Esophagus (tissue), 2 donors: ENCODE data around the gene MAP3K19. TPM values are rescaled to one million over a fixed set of nuclear protein-coding genes. Genes with fewer than 3 reads are reported as not detected.
"Not testable (repeated sequence)": the region's sequence is repeated elsewhere in the genome, so short reads cannot be mapped to it uniquely, and the experiment has no call there.

ENCODE experiments used
- H3K27ac ChIP-seq, 2 donors: one replicate each; pipeline ENCODE4 v1.5.1; 2013; ENCODE audit warnings: low read depth in 2 of 2, mild to moderate bottlenecking in 2 of 2, inconsistent platforms in 1 of 2, low read length in 1 of 2, moderate library complexity in 1 of 2
- H3K27me3 ChIP-seq, 2 donors: one replicate each; pipeline ENCODE4 v1.6.1; 2013; ENCODE audit warnings: low read length in 2 of 2, control low read depth in 1 of 2, mild to moderate bottlenecking in 1 of 2; ENCODE audit not compliant: insufficient read depth in 2 of 2, control insufficient read depth in 1 of 2
- H3K36me3 ChIP-seq, 2 donors: one replicate each; pipeline ENCODE4 v1.6.1; 2013; ENCODE audit warnings: low read length in 1 of 2; ENCODE audit not compliant: control insufficient read depth in 2 of 2, insufficient read depth in 2 of 2
- H3K4me1 ChIP-seq, 2 donors: one replicate each; pipeline ENCODE4 v1.6.1; 2013; ENCODE audit warnings: low read length in 1 of 2; ENCODE audit not compliant: control insufficient read depth in 2 of 2, insufficient read depth in 2 of 2
- H3K4me3 ChIP-seq, 2 donors: one replicate each; pipeline ENCODE4 v1.5.1; 2013; ENCODE audit warnings: low read length in 2 of 2, mild to moderate bottlenecking in 2 of 2, low read depth in 1 of 2, moderate library complexity in 1 of 2
- H3K9me3 ChIP-seq, 2 donors: one replicate each; pipeline ENCODE4 v1.6.1; 2013; ENCODE audit warnings: mild to moderate bottlenecking in 2 of 2, low read depth in 1 of 2, low read length in 1 of 2, moderate library complexity in 1 of 2; ENCODE audit not compliant: control insufficient read depth in 2 of 2, insufficient read depth in 1 of 2
- WGBS, 2 donors: extraction: QIAGEN DNeasy Blood & Tissue Kit; methylation state at CpG; one replicate each; pipeline ENCODE4 v1.1.7; 2013; 5-methylcytosine and 5-hydroxymethylcytosine counted together
- polyA plus RNA-seq, 2 donors: library from polyadenylated mRNA; stranded (reverse); fragments of 200-250 nt; gene quantifications; one replicate each; pipeline ENCODE4 v1.2.3, GENCODE V29; 2013
- donor health status: healthy with polysubstance abuse.
- donor health status: Bipolar disorder and iron deficiency.

MAP3K19 gene
- polyA plus RNA-seq: not detected

GRCh38 chr2:135047300-135047699, at the start of gene MAP3K19:
Gene MAP3K19, minus strand, starts transcription at chr2:135047447. Its CDS starts 22,800 bp downstream, at chr2:135024647.
- Histone ChIP-seq H3K27ac (no peak within 1 kb of the TSS), H3K36me3 (no peaks in the 10 kb centered on the region), H3K4me3 (no peak within 1 kb of the TSS), H3K9me3 (no peaks in the 10 kb centered on the region), H3K4me1 (no peaks in the 10 kb centered on the region), H3K27me3 (no peaks in the 10 kb centered on the region)

GRCh38 chr2:135096665-135097446, 49.6 kb upstream of the MAP3K19 start:
- 79 to 87% methylated on average over 4 of the region's 4 CpGs for WGBS, 2 donors
- no peaks in the 10 kb centered on the region for H3K9me3 ChIP-seq
- H3K27ac ChIP-seq: no peak overlapping the region
- no peaks in the 10 kb centered on the region for H3K4me1 ChIP-seq
- peaks cover 0 to 4% of the 10 kb centered on the region in 2 donors for H3K36me3 ChIP-seq
- H3K27me3 ChIP-seq: no peaks in the 10 kb centered on the region
- no peak overlapping the region for H3K4me3 ChIP-seq

- Histone ChIP-seq H3K9me3 (no peaks in the 10 kb centered on the region), H3K27me3 (no peaks in the 10 kb centered on the region), H3K36me3 (peaks cover 0 to 4% of the 10 kb centered on the region in 2 donors), H3K27ac (no peak overlapping the region), H3K4me3 (no peak overlapping the region), H3K4me1 (no peaks in the 10 kb centered on the region)
- 92 to 95% methylated on average over 3 of the region's 3 CpGs for WGBS, 2 donors
These were observed 48.3 kb upstream of the MAP3K19 start for GRCh38 chr2:135095591-135095990.

DNA sequence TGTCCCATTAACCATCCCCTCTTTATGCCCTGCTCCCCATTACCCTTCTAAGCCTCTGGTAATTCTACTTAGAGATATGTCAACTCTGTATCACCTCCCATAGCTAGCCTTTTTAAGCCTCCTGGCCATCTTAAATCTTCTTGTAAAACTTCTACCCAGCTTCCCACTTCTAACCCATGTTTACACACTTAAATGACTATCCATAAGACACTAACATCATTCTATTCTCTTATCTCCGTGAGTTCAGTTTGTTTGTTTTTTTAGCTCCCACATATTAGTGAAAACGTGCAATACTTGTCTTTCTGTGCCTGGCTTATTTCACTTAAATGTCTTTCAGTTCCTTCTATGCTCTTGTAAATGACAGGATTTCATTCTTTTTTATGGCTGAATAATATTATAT, 47.3 kb upstream of the MAP3K19 start:
- H3K27ac ChIP-seq: no peak overlapping the region
- H3K9me3 ChIP-seq: no peaks in the 10 kb centered on the region
- no peaks in the 10 kb centered on the region for H3K27me3 ChIP-seq
- H3K4me3 ChIP-seq: no peak overlapping the region
- no peaks in the 10 kb centered on the region for H3K4me1 ChIP-seq
- WGBS, 2 donors: 83 to 88% methylated on average over 2 of the region's 2 CpGs
- H3K36me3 ChIP-seq: peaks cover 0 to 4% of the 10 kb centered on the region in 2 donors

GRCh38 chr2:135093670-135094330, 46.6 kb upstream of the MAP3K19 start:
- no peaks in the 10 kb centered on the region for H3K27me3 ChIP-seq
- H3K27ac ChIP-seq: no peak overlapping the region
- WGBS, 2 donors: 88 to 91% methylated on average over 3 of the region's 3 CpGs
- no peaks in the 10 kb centered on the region for H3K4me1 ChIP-seq
- no peak overlapping the region for H3K4me3 ChIP-seq
- H3K36me3 ChIP-seq: peaks cover 0 to 4% of the 10 kb centered on the region in 2 donors
- no peaks in the 10 kb centered on the region for H3K9me3 ChIP-seq

DNA sequence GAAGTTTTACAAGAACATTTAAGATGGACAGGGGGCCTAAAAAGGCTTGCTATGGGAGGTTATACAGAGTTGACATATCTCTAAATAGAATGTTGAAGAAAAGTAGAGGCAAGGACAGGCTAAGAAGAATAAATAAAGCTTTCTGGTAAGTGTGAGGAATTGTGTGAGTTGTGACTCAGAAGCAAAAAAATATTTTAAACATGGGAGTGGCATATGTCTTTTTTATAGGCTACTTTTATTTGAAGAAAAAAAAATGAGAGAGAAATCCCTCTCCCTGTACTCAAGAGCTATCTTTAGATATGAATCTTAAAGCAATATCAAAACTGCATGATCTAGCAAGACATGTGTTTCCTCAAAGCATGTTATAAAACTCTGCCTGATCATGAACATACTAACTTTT, 45.9 kb upstream of the MAP3K19 start:
- no peak overlapping the region for H3K27ac ChIP-seq

GRCh38 chr2:135091681-135092080, 44.4 kb upstream of the MAP3K19 start:
- Histone ChIP-seq H3K27ac (no peak overlapping the region), H3K27me3 (no peaks in the 10 kb centered on the region), H3K36me3 (peaks cover 0 to 4% of the 10 kb centered on the region in 2 donors), H3K4me1 (no peaks in the 10 kb centered on the region), H3K9me3 (no peaks in the 10 kb centered on the region), H3K4me3 (no peak overlapping the region)
- 98% methylated on average over 1 of the region's 1 CpG for WGBS, 2 donors

More for the DNA sequence above, 45.9 kb upstream of the MAP3K19 start:
- Histone ChIP-seq H3K36me3 (peaks cover 0 to 4% of the 10 kb centered on the region in 2 donors), H3K27me3 (no peaks in the 10 kb centered on the region), H3K4me3 (no peak overlapping the region), H3K4me1 (no peaks in the 10 kb centered on the region), H3K9me3 (no peaks in the 10 kb centered on the region)

DNA sequence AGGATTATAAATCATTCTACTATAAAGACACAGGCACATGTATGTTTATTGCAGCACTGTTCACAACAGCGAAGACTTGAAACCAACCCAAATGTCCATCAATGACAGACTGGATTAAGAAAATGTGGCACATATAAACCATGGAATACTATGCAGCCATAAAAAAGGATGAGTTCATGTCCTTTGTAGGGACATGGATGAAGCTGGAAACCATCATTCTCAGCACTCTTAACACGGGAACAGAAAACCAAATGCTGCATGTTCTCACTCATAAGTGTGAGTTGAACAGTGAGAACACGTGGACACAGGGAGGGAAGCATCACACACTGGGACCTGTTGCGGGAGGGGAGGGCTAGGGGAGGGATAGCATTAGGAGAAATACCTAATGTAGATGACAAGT, 42.4 kb upstream of the MAP3K19 start:
- H3K4me3 ChIP-seq, H3K27ac ChIP-seq, H3K4me1 ChIP-seq, H3K27me3 ChIP-seq, H3K36me3 ChIP-seq, H3K9me3 ChIP-seq: not testable (repeated sequence)
- WGBS, 2 donors: 97 to 98% methylated on average over 4 of the region's 4 CpGs

DNA sequence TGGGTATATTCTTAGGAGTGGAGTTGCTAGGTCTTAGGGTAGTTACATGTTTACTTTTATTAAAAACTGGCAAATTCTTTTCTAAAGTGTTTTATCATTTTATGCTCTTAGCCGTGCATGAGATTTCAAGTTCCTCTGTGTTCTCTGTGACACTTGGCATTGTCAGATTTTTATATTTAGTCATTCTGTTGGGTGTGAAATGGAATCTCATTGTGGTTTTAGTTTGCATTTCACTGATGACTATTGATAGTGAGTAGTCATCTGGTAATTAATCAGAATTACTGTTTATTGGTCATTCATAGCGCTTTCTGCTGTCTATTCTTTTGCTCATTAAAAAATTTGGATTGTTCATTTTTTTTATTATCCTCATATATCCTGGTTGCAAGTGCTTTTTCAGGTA, 39.0 kb upstream of the MAP3K19 start:
- Histone ChIP-seq H3K9me3 (no peaks in the 10 kb centered on the region), H3K36me3 (no peaks in the 10 kb centered on the region), H3K4me3 (no peak overlapping the region), H3K27me3 (no peaks in the 10 kb centered on the region), H3K4me1 (no peaks in the 10 kb centered on the region), H3K27ac (no peak overlapping the region)
- 89 to 94% methylated on average over 2 of the region's 2 CpGs for WGBS, 2 donors

DNA sequence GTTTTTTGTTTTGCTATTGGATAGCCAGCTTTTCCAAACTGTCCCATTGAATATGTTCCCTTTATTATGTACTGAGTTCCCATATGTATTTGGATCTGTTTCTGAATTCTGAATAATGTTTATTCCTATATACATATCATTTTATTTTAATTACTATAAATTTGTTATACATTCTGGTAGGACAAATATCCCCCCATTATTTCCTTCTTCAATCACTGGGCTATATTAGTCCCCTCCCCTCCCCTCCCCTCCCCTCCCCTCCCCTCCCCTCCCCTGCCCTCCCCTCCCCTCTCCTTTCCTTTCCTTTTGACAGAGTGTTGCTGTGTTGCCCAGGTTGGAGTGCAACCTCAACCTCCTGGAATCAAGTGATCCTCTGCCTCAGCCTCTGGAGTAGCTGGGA, 31.2 kb upstream of the MAP3K19 start:
- peaks cover 0 to 2% of the 10 kb centered on the region in 2 donors for H3K36me3 ChIP-seq
- no peak overlapping the region for H3K27ac ChIP-seq
- H3K4me3 ChIP-seq: no peak overlapping the region
- H3K4me1 ChIP-seq: peaks cover 3 to 5% of the 10 kb centered on the region in 2 donors
- no peaks in the 10 kb centered on the region for H3K9me3 ChIP-seq
- H3K27me3 ChIP-seq: no peaks in the 10 kb centered on the region
